ENCODE data around the gene C4B. TPM values are rescaled to one million over a fixed set of nuclear protein-coding genes. Genes with fewer than 3 reads are reported as not detected.
"Not testable (repeated sequence)": the region's sequence is repeated elsewhere in the genome, so short reads cannot be mapped to it uniquely, and the experiment has no call there.

Gene C4B
- polyA plus RNA-seq, 1 donor from 2014 or later: not detected

DNA sequence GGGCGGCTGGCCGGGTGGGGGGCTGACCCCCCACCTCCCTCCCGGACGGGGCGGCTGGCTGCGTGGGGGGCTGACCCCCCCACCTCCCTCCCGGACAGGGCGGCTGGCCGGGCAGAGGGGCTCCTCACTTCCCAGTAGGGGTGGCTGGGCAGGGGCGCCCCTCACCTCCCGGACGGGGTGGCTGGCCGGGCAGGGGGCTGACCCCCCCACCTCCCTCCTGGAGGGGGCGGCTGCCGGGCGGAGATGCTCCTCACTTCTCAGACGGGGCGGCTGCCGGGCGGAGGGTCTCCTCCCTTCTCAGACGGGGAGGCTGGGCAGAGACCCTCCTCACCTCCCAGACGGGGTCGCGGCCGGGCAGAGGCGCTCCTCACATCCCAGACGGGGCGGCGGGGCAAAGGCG is 38.5 kb upstream of the C4B start:
- H3K27me3 Mint-ChIP-seq, H3K36me3 Mint-ChIP-seq, H3K9me3 Mint-ChIP-seq, H3K27ac Mint-ChIP-seq, H3K4me3 Mint-ChIP-seq: not testable (repeated sequence)
- peaks cover 0 to 17% (median 13%) of the 10 kb centered on the region in 3 donors for H3K4me1 Mint-ChIP-seq

DNA sequence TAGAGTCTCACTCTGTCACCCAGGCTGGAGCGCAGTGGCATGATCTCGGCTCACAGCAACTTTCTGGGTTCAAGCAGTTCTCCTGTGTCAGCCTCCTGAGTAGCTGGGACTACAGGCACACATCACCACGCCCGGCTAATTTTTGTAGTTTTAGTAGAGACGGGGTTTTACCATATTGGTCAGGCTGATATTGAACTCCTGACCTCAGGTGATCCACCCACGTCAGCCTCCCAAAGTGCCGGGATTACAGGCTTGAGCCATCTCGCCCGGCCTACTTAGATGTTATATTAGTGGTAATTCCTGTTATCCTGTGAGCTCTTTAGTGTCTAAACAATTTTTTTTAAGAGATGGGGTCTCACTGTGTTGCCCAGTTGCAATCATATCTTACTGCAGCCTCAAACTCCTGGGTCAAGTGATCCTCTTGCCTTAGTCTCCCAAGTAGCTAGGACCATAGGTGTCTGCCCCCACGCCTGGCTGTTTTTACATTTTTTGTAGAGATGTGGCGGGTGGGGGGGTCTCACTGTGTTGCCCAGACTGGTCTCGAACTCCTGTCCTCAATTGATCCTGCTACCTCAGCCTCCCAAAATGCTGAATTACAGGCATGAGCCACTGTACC is 36.7 kb upstream of the C4B start:
- Mint-ChIP-seq H3K9me3 (no peaks in the 10 kb centered on the region), H3K36me3 (peaks cover 3% of the 10 kb centered on the region), H3K27me3 (no peaks in the 10 kb centered on the region), H3K4me1 (peaks cover 0 to 10% (median 8%) of the 10 kb centered on the region in 3 donors), H3K27ac (no peak overlapping the region), H3K4me3 (no peak overlapping the region)

DNA sequence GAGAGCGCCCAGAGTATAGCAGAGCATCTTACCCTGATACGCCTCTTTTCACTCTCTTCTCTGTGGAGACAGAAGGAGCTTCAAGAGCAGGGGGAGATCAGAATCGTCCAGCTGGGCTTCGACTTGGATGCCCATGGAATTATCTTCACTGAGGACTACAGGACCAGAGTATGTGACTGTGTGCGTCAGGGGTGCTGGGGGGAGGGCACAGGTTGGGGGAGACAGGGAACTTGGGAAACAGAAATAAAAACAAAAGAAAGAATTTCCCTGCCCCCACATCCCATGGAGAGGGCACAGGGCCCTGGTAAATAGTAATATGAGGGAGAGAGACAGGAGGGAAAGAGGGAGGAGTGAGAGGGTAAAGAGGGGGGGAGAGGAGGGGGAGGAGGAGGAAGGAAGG is 35.8 kb upstream of the C4B start:
- Mint-ChIP-seq H3K27me3 (no peaks in the 10 kb centered on the region), H3K36me3 (peaks cover 3% of the 10 kb centered on the region), H3K4me1 (peaks cover 0 to 4% (median 0%) of the 10 kb centered on the region in 3 donors), H3K27ac (no peak overlapping the region), H3K9me3 (no peaks in the 10 kb centered on the region), H3K4me3 (peak overlapping the region in 1 of 4 donors; percentile 20)

DNA sequence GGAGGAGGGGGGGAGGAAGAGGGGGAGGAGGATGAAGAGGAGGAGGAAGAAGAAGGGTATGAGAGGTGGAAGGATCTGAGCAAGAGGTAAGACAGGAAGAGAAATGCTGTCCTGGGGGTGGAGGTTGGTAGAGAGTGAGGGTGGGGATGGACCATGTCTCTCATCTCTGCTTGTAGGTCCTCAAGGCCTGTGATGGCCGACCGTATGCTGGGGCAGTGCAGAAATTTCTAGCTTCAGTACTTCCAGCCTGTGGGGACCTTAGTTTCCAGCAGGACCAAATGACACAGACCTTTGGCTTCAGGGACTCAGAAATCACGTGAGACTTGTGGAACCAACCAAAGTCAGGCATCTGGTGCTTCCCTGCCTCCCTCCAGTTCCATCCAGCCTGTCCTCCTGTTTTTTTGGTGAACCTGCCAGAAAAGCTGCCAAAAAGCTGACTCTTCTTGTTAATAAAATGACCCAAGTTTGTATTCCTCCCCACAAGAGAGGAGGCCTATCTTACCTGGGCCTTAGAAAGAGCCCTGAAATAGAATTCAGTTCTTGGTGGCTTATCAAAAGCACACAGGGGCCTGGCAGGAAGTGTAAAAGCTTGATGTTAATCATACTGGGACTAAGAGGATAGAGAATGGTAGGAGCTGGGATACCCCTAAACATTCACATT is 35.2 kb upstream of the C4B start:
- H3K36me3 Mint-ChIP-seq: peaks cover 3% of the 10 kb centered on the region
- H3K27ac Mint-ChIP-seq: peak overlapping the region in 1 of 3 donors; percentile 53
- no peaks in the 10 kb centered on the region for H3K27me3 Mint-ChIP-seq
- no peaks in the 10 kb centered on the region for H3K9me3 Mint-ChIP-seq
- no peaks in the 10 kb centered on the region for H3K4me1 Mint-ChIP-seq
- no peak overlapping the region for H3K4me3 Mint-ChIP-seq

DNA sequence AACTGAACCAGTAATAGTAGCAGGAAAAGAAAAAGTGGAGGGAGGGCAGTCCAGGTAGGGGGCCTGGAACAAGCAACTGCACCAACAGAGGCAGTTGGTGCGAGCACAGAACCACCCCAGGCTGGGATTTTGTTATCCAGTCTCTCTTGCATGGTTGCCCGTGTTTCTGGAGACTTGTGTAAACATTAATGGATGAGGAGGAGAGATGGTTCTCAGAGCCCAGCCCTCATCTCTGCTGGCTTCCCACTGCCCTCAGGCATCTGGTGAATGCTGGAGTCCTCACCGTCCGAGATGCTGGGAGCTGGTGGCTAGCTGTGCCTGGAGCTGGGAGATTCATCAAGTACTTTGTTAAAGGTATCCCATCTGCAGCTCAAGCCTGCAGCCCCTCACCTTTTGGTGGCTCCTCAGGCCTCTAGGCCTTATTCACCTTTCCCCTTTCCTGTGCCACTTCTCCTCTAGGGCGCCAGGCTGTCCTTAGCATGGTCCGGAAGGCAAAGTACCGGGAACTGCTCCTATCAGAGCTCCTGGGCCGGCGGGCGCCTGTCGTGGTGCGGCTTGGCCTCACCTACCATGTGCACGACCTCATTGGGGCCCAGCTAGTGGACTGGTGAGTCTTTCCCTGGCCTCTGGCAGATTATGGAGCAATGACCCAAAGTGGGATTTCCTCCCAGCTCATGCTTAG is 34.3 kb upstream of the C4B start:
- H3K27me3 Mint-ChIP-seq, H3K4me3 Mint-ChIP-seq, H3K4me1 Mint-ChIP-seq, H3K27ac Mint-ChIP-seq, H3K36me3 Mint-ChIP-seq, H3K9me3 Mint-ChIP-seq: not testable (repeated sequence)

DNA sequence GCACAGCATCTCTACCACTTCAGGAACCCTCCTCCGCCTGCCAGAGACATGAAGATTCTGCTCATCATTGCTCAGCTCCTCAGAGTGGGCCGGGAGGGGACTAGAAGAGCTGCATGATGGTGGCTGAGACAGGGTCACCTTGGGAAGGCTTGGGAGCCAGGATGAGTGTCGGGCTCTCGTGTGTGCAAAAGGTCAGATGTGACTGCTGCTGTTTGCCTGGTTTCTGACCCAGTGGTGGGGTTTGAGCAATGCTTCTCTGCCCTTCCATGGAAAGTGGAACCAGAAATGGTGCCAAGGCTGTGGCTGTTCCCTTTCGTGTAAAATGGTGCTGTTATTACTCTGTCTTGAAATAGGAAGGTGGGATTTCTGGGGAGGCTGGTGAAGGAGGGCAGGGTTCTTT is 33.6 kb upstream of the C4B start:
- not testable (repeated sequence) for H3K4me1 Mint-ChIP-seq, H3K36me3 Mint-ChIP-seq, H3K27me3 Mint-ChIP-seq, H3K9me3 Mint-ChIP-seq, H3K27ac Mint-ChIP-seq, H3K4me3 Mint-ChIP-seq

DNA sequence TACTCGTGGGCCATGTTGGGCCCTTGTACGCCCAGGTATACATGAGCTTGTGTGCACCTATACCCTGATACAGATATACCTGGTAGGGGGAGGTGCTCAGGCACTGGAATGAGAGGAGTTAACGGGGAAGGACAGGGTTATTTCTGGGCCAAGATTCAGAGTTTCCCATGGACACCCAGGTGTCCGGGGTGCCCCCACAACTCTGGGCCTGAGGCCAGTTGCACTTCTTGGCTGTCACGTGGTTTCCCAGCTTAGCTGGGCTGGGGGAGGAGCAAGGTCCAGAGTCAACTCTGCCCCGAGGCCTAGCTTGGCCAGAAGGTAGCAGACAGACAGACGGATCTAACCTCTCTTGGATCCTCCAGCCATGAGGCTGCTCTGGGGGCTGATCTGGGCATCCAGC is 32.9 kb upstream of the C4B start, which contains the start of gene C4A:
Gene C4A, plus strand, starts transcription at position 314 of the 400 bp plus-strand sequence. Its CDS starts 51 bp downstream, at position 365.
- H3K36me3 Mint-ChIP-seq, H3K27ac Mint-ChIP-seq, H3K27me3 Mint-ChIP-seq, H3K4me1 Mint-ChIP-seq, H3K9me3 Mint-ChIP-seq, H3K4me3 Mint-ChIP-seq: not testable (repeated sequence)

DNA sequence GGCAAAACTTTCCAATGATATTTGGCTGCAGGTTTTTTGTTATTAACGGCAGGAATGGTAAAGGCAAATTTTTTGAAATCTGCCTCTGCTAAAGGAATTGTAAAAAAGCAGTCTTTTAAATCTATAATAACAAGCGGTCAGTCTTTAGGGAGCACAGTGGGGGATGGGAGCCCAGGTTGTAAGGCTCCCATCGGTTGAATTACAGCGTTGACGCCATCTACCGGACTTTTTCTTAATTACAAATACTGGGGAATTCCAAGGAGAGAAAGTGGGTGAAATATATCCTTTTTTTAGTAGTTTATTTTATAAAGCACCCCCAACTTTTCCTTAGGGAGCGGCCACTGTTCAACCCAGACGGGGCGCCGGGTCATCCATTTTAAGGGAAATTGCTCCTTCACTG is 25.2 kb upstream of the C4B start:
- H3K27ac Mint-ChIP-seq, H3K4me1 Mint-ChIP-seq, H3K9me3 Mint-ChIP-seq, H3K27me3 Mint-ChIP-seq, H3K4me3 Mint-ChIP-seq, H3K36me3 Mint-ChIP-seq: not testable (repeated sequence)

DNA sequence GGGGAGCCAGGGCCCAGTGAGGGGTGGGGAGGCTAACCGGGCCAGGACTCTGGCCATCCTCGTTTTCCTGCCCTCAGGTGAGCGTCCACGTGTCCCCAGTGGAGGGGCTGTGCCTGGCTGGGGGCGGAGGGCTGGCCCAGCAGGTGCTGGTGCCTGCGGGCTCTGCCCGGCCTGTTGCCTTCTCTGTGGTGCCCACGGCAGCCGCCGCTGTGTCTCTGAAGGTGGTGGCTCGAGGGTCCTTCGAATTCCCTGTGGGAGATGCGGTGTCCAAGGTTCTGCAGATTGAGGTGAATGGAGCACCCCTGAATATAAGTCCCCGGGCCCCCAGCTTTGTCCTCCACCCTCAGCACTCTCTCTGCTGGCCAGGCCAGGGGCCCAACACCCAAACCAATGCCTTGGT is 20.2 kb upstream of the C4B start:
- H3K27me3 Mint-ChIP-seq, H3K4me3 Mint-ChIP-seq, H3K9me3 Mint-ChIP-seq, H3K36me3 Mint-ChIP-seq, H3K4me1 Mint-ChIP-seq, H3K27ac Mint-ChIP-seq: not testable (repeated sequence)

DNA sequence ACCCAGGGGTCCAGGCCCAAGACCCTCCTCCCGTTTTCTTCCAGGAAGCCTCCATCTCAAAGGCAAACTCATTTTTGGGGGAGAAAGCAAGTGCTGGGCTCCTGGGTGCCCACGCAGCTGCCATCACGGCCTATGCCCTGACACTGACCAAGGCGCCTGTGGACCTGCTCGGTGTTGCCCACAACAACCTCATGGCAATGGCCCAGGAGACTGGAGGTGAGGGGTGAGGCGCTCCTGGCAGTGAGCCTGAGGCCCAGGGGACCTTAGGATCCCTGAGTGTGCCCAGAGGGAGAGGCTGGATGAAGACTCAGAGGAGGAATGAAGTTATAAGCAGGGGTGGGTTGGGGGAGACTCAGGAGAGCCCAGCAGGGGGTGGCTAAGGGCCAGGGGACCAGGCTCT is 18.2 kb upstream of the C4B start:
- not testable (repeated sequence) for H3K27me3 Mint-ChIP-seq, H3K4me1 Mint-ChIP-seq, H3K36me3 Mint-ChIP-seq, H3K27ac Mint-ChIP-seq, H3K4me3 Mint-ChIP-seq, H3K9me3 Mint-ChIP-seq

DNA sequence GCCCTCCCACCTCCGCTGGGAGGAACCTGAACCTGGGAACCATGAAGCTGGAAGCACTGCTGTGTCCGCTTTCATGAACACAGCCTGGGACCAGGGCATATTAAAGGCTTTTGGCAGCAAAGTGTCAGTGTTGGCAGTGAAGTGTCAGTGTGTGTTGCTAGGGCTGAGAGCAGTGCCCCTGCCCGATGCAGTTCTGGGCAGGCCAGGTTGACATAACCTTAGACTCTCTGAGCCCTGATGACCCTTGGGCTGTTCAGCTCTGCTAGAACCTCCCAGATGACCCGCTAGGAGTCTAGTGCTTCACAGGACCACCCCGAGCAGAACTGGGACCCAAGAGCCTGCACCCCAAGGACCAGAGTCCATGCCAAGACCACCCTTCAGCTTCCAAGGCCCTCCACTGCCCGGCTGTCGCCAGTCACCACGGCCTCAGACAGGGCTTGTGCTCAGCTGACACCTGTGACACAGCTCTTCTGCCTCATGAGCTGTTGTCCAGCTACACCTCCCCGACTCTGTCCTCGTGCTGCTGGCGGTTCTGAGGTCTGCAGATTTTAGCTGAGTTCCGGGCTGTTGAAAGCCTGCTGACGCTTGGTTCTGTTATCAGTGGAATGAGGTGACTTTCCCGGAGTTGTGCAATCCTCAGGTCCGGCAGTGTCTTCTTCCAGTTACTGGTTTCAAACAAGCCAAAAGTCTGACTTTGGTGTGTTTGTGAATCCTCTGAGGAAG is 11.9 kb upstream of the C4B start:
- H3K9me3 Mint-ChIP-seq, H3K4me1 Mint-ChIP-seq, H3K36me3 Mint-ChIP-seq, H3K4me3 Mint-ChIP-seq, H3K27me3 Mint-ChIP-seq, H3K27ac Mint-ChIP-seq: not testable (repeated sequence)

DNA sequence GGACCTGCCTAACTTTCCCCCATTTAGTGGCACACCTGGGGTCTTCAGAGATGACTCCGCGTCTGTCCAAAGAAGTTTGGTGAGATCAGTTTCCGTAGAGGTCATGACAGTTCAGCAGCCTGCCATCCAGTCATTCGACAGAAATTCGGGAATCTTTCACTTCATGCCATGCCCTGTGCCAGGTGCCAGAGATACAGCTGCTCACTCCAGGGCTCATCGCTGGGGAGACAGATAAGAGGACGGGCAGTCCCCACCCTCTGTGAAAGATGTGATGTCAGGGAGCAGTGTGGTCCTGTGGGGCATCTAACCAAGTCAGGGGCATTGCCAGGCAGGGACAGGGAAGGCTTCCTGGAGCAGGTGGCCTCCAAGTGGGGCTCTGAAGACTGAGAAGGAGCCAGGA is 11.3 kb upstream of the C4B start:
- H3K36me3 Mint-ChIP-seq, H3K4me1 Mint-ChIP-seq, H3K9me3 Mint-ChIP-seq, H3K4me3 Mint-ChIP-seq, H3K27ac Mint-ChIP-seq, H3K27me3 Mint-ChIP-seq: not testable (repeated sequence)

DNA sequence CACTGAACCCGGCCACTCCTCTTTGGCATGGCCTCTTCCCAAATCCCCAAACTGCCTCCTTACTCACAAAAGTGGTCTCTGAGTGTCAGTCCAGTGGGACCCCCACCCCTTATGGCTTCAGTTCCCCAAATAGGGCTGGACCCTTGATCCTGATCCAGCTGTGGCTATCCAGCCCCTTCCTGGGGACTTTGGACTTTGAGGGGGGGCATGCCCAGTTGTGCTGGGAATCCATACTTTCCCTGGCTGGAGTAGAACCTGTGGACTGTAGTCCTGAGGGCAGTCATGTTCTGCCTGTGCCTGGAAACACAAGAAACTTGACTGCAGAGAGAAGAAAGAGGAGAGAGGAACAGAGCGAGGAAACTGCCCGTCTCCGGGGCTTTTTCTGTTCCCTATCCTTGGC is 10.2 kb upstream of the C4B start:
- H3K27ac Mint-ChIP-seq, H3K4me3 Mint-ChIP-seq, H3K27me3 Mint-ChIP-seq, H3K4me1 Mint-ChIP-seq, H3K9me3 Mint-ChIP-seq, H3K36me3 Mint-ChIP-seq: not testable (repeated sequence)

DNA sequence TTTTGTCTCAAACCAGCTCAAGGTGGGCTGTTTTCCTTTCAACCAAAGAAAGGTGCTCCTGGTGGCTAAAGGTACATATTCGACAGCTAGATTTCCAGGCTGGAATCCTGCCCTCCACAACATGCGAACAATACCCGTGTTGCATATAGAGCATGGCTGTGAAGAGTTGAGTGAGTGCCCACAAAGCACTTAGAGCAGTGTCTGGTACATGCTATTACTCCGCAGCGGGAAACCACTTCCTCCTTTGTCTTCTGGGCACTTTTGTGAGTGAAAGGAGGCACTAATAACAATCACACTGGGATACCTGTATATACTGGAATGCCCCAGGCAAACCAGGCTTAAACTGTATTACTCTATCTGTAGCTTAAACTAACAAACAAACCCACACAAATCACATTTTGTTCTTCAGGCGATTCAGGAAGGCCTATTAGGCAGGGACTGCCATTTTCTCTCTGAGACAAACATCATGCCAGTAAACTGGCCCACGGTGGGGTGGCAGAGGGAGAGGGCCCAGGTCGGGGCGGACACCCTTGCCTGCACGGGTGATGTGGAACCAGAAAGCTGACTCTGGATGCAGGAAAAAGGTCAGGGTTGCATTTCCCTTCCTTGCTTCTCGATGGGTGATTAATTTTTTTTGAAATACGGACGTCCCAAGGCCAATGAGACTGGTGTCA is 9.6 kb upstream of the C4B start:
- H3K36me3 Mint-ChIP-seq, H3K27me3 Mint-ChIP-seq, H3K9me3 Mint-ChIP-seq, H3K4me1 Mint-ChIP-seq, H3K27ac Mint-ChIP-seq: not testable (repeated sequence)
- peak overlapping the region in 1 of 4 donors; percentile 33 for H3K4me3 Mint-ChIP-seq

DNA sequence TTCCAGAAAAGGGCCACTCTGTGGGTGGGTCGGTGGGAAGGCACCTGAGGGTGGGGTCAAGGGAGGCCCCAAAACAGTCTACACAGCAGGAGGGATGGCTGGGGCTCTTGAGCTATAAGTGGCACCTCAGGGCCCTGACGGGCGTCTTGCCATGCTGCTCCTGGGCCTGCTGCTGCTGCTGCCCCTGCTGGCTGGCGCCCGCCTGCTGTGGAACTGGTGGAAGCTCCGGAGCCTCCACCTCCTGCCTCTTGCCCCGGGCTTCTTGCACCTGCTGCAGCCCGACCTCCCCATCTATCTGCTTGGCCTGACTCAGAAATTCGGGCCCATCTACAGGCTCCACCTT is 9.1 kb upstream of the C4B start:
- H3K27me3 Mint-ChIP-seq, H3K36me3 Mint-ChIP-seq, H3K9me3 Mint-ChIP-seq, H3K4me1 Mint-ChIP-seq, H3K4me3 Mint-ChIP-seq, H3K27ac Mint-ChIP-seq: not testable (repeated sequence)
